ENCODE measurements around the gene COTL1. TPM values are rescaled to one million over a fixed set of nuclear protein-coding genes. Genes with fewer than 3 reads are reported as not detected.

Gene COTL1
- total and polyA plus RNA-seq, 9 of the 15 experiments (the other 6 are each of a cell fraction or from before 2014, with no cell fraction given), result 27.7 to 185 (median 72.5) TPM

- TF ChIP-seq, protein P1, sequence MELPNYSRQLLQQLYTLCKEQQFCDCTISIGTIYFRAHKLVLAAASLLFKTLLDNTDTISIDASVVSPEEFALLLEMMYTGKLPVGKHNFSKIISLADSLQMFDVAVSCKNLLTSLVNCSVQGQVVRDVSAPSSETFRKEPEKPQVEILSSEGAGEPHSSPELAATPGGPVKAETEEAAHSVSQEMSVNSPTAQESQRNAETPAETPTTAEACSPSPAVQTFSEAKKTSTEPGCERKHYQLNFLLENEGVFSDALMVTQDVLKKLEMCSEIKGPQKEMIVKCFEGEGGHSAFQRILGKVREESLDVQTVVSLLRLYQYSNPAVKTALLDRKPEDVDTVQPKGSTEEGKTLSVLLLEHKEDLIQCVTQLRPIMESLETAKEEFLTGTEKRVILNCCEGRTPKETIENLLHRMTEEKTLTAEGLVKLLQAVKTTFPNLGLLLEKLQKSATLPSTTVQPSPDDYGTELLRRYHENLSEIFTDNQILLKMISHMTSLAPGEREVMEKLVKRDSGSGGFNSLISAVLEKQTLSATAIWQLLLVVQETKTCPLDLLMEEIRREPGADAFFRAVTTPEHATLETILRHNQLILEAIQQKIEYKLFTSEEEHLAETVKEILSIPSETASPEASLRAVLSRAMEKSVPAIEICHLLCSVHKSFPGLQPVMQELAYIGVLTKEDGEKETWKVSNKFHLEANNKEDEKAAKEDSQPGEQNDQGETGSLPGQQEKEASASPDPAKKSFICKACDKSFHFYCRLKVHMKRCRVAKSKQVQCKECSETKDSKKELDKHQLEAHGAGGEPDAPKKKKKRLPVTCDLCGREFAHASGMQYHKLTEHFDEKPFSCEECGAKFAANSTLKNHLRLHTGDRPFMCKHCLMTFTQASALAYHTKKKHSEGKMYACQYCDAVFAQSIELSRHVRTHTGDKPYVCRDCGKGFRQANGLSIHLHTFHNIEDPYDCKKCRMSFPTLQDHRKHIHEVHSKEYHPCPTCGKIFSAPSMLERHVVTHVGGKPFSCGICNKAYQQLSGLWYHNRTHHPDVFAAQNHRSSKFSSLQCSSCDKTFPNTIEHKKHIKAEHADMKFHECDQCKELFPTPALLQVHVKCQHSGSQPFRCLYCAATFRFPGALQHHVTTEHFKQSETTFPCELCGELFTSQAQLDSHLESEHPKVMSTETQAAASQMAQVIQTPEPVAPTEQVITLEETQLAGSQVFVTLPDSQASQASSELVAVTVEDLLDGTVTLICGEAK (IDR thresholded peaks at IDR 0.05), result 0 out of 2 replicates have a peak, but pooled peaks have one; percentile 35
- TF ChIP-seq, protein P1 (CRISPR knock-in tag; IDR thresholded peaks at IDR 0.05), result no peak
- TF ChIP-seq NFATC3 (IDR thresholded peaks at IDR 0.05) (no peak), RUNX1 (IDR thresholded peaks at IDR 0.05; ENCODE audit: low read depth) (no peak), PHF8 (IDR thresholded peaks at IDR 0.05; ENCODE audit: borderline replicate concordance, low read length) (peak; percentile 37; the same call in 1 of the 2 replicates), ELF1 (tag; IDR thresholded peaks at IDR 0.05) (peak; percentile 43; the same call in 1 of the 2 replicates), SRF (CRISPR knock-in tag; IDR thresholded peaks at IDR 0.05) (peak; percentile 56 to 98; a peak in 3 of 4 replicates), KAT7 (CRISPR knock-in tag; IDR thresholded peaks at IDR 0.05; ENCODE audit: borderline replicate concordance) (0 out of 2 replicates have a peak, but pooled peaks have one; percentile 56), C11orf30 (IDR thresholded peaks at IDR 0.05; ENCODE audit: low read depth) (peak; percentile 48; the same call in 1 of the 2 replicates), RBBP5 (IDR thresholded peaks at IDR 0.05; ENCODE audit: borderline replicate concordance, insufficient read depth, low read length, poor library complexity, severe bottlenecking) (peak; percentile 69), ZFP36 (IDR thresholded peaks at IDR 0.05; ENCODE audit: low read depth, low read length, partially characterized antibody) (peak; percentile 20), CTBP1 (IDR thresholded peaks at IDR 0.05; ENCODE audit: borderline replicate concordance) (peak; percentile 51; the same call in 1 of the 2 replicates), ZNF445 (CRISPR knock-in tag; IDR thresholded peaks at IDR 0.05; ENCODE audit: low read depth) (peak; percentile 58; the same call in 1 of the 2 replicates), NR2F6 (CRISPR knock-in tag; IDR thresholded peaks at IDR 0.05) (no peak), ZNF699 (CRISPR knock-in tag; IDR thresholded peaks at IDR 0.05; ENCODE audit: insufficient replicate concordance) (no peak), TBL1XR1 (IDR thresholded peaks at IDR 0.05; ENCODE audit: low read length in 2 of 2) (0 out of 4 replicates have a peak, but pooled peaks of 1 of the 2 experiments have one; percentile 6), NFE2 (IDR thresholded peaks at IDR 0.05; ENCODE audit: low read depth) (peak; percentile 42; the same call in 1 of the 2 replicates), ZNF121 (CRISPR knock-in tag; conservative IDR thresholded peaks at IDR 0.05) (0 out of 2 replicates have a peak, but pooled peaks have one; percentile 7), ZNF589 (CRISPR knock-in tag; IDR thresholded peaks at IDR 0.05; ENCODE audit: low read depth) (0 out of 2 replicates have a peak, but pooled peaks have one; percentile 3)
Observed at GRCh38 chr16:84600343-84601229, 17.3 kb downstream of the COTL1 start (continued).

Data from K562 (cell line).